Anterior cingulate cortex (tissue), 58 donors: Measurements from ENCODE around the gene NPHP1.
A peak's percentile ranks its signal among the peaks of the same experiment; 100 is the strongest.
"Not testable (repeated sequence)": the region's sequence is repeated elsewhere in the genome, so short reads cannot be mapped to it uniquely, and the experiment has no call there.

Experiments used
- DNase-seq, 58 donors: peaks; one replicate each; lab custom pipeline; 2025; lab: John Stamatoyannopoulos, UW

Gene NPHP1

DNA sequence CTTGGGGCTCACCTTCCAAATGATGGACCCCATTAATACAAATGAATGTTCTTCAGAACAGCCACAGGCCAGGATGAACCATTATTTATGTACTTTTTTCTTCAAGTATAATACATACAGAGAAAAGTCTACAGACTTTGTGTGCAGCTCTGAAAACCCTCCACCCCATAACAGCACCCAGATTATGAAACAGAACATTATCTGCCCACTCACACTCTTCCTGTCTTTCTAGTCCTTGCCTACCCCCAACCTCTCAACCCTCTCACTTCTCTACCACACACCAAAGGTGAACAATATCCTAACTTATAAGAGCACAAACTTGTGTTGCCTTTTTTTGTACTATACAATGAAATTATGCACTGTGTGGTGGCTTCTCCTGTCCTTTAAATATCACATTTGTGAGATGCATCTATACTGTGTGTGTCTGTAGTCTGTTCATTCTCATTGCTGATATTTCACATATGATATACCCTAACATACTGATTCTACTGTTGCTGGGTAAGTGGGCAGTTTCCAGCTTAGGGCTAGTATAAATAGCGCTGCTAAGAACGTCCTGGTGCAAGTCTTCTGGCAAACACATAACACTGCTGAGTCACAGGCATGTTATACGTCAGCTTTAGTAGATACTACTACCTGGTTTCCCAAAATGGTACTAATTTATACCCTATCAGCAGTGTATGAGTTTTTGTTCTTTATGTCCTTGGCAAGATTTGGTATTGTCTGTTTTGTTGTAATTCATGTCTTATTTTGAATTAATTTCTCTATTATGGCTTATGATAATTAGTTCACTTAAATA, 1.0 kb upstream of the NPHP1 start:
- DNase-seq = peak in 3 of 58 donors; percentile 4 to 26 (median 6)

DNA sequence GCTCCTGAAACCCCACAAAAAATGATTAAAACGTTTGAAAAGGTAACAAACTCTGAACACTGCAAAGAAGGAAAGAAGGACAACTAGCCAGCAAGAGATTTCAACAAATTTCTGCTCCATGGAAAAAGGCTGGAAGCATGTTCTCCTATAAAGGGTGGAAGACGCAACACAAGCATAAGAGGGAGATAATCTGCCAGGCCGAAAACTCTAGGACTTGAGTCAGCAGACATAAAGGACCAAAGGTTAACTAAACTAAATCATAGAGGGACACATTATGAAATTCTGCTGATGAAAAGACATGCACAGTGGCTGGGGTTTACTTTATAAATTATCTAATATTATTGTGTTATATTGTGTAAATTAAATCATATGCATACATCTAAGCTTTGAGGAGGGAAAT, 6.8 kb downstream of the NPHP1 start:
- no peak for DNase-seq

DNA sequence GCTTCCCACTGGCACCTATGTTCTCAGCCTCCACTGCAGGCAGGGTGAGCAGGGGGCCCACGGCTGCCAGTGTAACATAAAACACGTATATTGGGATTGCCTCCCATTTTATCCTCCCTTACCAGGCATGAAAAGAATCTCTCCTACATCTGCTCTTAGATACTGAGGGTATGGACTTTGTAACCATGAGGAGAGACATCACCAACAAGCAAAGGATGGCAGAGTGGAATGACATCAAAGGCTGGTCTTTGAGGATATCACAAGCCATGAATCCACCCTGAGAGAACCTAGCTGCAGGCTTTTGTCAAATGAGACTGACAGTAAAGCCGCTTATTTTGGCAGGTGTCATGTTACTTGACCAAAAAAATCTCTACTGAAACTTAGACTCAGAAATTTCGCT, 7.4 kb downstream of the NPHP1 start:
- DNase-seq = no peak

DNA sequence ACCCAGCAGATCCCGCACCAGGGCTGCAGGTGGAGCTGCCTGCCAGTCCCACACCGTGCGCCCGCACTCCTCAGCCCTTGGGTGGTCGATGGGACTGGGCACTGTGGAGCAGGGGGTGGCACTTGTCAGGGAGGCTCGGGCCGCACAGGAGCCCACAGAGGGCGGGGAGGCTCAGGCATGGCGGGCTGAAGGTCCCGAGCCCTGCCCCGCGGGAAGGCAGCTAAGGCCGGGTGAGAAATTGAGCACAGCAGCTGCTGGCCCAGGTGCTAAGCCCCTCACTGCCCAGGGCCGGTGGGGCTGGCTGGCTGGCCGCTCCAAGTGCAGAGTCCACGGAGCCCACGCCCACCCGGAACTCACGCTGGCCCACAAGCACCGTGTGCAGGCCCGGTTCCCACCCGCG, 14.6 kb downstream of the NPHP1 start:
- not testable (repeated sequence) for DNase-seq

DNA sequence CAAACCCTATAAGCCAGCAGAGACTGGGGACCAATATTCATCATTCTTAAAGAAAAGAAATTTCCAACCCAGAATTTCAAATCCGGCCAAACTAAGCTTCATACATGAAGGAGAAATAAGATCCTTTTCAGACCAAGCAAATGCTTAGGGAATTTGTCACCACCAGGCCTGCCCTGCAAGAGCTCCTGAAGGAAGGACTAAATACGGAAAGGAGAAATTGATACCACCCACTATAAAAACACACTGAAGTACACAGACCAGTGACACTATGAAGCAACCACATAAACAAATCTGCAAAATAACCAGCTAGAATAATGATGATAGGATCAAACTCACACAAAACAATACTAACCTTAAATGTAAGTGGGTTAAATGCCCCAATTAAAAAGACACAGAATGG, 22.4 kb downstream of the NPHP1 start:
- DNase-seq = no peak

DNA sequence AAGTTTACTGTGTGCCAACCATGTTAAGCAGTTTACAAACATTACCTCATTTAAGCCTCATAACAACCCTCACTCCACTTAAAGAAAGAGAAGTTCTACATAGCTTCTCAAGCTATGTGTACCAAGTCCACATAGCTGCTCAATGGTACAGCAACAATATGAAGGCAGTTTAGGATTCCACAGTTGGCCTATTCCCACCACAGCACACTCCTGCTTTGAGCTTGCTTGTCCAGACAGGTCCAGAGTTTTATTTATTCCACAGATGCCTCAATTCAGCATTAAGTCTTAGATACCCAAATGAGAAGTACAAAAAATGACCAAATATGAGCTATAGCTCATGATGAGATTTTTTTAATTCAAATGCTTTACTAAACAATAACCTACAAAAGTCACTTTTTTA, 24.8 kb downstream of the NPHP1 start:
- no peak for DNase-seq

DNA sequence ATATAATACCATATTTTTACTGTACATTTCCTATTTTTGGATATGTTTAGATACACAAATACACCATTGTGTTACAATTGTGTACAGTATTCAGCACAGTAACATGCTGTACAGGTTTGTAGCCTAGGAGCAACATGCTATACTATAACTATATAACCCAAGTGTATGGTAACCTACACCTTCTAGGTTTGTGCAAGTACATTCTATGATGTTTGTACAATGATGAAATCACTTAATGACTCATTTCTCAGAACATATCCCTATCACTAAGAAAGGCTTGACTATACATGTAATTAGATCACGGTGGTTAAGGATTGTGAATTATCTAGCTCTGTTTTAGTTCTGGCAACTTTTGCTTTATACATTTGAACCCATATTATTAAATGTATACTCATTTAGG, 31.3 kb downstream of the NPHP1 start:
- no peak for DNase-seq

DNA sequence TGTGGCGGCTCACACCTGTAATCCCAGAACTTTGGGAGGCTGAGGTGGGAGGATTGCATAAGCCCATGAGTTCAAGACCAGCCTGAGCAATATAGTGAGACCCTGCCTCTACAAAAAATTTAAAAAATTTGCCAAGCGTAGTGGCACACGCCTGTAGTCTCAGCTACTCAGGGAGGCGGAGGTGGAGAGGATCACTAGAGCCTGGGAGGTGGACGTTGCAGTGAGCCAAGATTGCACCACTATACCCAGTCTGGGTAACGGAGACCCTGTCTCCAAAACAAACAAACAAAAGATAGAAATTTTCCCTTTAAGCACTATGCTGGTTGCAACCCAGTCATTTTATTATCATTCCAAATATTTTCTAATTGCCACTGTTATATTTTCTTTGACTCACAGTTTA, 32.3 kb downstream of the NPHP1 start:
- no peak for DNase-seq

DNA sequence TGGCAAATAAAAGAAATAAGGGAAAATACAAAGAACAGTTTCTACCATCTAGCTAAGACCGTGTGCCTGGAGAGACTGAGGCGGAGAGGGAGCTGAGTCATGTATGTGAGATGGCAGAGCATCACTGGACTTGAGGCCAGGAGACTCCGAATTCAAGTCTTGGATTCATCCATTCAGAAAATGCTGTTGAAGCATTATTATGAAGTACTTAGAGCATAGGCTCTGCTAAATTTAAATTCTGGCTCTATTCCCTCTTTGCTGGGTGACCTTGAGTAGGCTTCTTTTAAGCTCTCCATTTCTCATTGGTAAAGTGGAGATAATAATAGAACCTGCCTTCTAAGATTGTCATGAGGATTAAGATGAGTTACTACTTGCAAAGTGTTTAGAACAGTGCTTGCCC, 34.7 kb downstream of the NPHP1 start:
- no peak for DNase-seq

DNA sequence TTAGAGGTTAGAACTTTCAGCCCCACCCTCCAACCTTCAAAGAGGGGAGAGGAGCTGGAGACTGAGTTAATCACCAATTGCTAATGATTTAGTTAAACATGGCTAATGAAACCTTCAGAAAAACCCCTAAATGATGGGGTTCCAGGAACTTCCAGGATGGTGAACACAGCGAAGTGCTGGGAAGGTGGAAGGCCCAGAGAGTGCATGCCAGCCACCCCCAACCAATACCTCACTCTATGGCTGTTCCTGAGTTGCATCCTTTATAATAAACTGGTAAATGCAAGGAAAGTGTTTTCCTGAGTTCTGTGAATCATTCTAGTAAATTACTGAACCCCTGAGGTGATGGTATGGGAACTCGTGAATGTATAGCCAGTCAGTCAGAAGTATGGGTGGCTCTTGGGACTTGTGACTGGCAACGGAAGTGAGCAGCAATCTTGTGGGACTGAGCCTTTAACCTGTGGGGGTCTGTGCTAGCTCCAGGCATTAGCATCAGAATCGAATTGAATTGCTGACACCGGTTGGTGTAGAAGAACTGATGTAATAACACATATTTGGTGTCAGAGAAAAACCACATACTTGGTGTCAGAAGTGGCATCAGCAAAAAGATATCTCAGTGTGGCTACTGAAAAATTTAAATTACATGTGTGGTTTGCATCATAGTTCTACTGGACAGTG, 37.4 kb downstream of the NPHP1 start:
- no peak for DNase-seq

DNA sequence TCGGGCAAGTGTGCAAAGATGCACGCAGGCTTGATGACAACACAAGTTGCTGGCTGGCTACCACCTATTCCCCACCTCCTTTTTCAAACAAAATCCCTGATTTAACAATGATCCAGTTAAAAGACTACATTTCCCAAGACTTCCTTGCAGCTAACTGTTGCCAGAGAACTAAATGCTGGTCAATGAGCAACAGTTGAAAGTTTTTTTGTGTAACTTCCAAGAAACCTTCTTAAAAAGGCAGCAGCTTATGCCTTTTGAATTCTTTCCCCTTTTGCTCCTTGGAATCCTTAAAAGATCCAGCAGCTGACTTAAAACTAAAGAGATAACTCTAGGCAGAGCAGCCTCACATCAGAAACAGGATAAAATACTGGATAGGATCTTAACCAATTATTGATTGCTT, 38.5 kb downstream of the NPHP1 start:
- DNase-seq = no peak

DNA sequence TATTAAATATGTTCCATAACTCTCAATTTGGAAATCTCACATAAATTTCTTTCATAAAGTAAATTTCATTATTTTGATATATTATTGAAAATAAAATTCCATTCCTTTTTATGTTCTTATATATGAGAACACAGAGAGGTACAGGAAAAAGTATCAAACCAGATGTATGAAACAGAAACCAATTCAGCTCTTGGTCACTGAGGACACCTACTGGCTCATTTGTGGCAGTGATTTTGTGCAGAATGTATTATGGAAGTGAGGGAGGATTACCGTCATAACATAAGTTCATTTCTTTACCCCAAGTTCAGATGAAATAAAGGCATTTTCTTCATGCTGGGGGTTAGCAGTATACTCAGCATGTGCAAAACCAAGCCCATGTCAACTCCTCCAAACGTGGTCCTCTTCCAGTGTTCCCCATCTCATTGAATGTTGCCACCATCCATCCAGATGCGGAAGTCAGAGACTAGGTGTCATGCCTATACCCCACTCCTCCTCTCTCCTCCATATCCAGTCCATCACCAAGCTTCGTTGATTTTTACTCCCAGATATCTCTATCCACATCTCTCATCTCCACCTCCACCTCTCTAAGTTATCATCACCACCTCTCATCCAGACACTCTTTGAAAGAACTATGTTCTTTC, 47.5 kb downstream of the NPHP1 start:
- peak in 10 of 58 donors; percentile 1 to 11 (median 6) for DNase-seq

DNA sequence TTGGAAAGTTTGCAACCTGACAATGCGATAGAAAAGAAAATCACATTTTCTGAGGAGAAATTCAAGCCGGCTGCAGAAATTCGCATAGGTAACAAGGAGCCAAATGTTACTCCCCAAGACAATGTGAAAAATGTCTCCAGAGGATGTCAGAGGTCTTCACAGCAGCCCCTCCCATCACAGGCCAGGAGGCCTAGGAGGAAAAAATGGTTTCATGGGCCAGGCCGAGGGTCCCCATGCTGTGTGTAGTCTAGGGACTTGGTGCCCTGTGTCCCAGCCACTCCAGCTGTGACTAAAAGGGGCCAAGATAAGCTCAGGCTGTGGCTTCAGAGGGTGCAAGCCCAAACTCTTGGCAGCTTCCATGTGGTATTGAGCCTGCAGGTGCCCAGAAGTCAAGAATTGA, 50.0 kb downstream of the NPHP1 start:
- DNase-seq = not testable (repeated sequence)

DNA sequence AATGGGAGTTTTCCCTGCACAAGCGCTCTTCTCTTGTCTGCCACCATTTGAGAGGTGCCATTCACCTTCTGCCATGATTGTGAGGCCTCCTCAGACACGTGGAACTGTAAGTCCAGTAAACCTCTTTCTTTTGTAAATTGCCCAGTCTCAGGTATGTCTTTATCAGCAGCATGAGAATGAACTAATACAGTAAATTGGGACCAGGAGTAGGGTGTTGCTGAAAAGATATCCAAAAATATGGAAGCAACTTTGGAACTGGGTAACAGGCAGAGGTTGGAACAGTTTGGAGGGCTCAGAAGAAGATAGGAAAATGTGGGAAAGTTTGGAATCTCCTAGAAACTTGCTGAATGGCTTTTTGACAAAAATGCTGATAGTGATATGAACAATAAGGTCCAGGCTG, 50.6 kb downstream of the NPHP1 start:
- DNase-seq = not testable (repeated sequence)

DNA sequence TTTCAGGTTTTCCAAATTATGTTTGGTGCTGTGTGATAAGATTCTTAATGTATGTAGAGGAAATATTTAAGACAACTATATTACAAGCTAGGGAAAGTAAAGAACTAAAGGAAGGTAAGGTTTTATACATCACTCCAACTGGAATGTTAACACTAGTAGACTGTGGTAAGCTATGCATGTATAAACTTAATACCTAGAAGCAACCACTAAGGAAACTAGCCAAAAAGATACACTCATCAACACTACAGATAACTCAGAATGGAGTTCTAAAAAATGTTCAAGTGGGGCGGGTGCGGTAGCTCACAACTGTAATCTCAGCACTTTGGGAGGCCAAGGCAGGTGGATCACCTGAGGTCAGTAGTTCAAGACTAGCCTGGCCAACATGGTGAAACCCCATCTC, 51.4 kb downstream of the NPHP1 start:
- no peak for DNase-seq

DNA sequence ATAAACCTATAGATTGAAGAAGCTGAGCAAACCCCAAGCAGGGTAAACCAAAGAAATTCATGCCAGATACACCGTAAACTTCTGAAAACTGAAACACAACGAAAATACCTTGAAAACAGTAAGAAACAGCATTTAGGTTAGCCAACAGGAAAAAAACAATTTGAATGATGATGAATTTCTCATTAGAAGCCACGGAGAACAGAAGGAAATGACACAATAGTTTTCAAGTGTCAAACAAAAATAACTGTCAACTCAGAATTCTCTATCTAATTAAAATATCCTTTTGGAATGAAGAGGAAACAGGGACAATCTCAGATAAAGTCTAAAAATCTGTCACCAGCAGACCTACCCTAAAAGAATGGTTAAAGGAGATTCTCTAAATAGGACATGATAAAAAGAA, 51.9 kb downstream of the NPHP1 start:
- no peak for DNase-seq

DNA sequence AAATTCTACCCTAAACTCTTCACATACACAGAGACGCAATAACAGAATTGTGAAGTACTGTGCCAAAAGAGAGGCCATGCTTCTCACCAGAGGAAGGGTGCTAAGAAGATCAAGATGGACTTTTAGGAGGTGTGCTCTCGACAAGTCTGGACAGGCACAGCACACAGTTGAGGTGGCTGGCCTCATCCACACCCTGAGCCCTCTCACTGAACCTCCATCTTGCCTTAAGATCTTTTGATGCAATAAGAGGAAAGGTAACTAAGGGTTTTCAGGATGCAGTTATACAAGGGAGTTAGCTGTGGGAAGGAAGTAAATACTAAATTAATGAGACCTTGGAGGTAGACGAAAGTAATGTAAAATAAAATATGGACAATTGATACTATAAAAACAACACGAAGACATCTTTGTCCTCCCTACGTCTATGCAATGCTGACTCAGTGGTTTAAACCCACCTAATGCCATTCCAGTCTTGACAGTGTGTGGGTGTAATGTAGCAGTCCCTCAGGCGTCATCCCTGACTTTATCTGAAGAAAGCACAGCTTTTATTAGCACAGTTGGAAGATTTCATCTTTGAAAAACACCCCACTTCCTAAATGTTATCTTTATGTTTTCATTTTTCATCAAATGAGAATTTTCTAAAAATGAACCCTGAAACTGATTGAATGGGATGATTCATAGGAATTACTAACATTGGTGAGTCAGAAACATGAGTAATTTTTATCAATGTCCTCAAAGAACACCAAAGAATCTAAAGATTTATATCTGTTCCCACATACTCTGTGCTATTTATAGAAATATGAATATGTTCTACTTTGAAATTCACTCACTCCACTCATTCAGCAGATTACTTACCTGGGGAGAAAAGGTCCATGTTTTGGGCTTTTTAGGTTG, 55.2 kb downstream of the NPHP1 start:
- peak in 1 of 58 donors; percentile 0 for DNase-seq

DNA sequence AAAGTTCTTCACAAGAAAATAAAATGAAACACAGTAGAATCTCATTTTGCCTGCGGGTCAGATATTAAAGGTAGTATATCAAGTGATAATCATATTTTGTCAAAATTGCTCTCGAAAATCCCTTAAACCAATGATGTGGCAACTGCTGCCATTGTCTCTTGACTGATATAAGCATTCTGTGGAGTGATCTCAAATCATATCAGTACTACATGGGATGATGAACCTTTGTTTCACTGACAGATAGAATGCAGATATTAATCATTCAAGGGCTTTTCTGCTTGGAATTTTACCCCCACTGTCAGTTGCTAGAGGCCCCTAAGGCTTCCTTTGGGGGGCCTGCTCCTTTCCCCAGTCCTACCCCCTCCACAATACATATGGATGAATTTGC, 57.9 kb downstream of the NPHP1 start:
- no peak for DNase-seq

DNA sequence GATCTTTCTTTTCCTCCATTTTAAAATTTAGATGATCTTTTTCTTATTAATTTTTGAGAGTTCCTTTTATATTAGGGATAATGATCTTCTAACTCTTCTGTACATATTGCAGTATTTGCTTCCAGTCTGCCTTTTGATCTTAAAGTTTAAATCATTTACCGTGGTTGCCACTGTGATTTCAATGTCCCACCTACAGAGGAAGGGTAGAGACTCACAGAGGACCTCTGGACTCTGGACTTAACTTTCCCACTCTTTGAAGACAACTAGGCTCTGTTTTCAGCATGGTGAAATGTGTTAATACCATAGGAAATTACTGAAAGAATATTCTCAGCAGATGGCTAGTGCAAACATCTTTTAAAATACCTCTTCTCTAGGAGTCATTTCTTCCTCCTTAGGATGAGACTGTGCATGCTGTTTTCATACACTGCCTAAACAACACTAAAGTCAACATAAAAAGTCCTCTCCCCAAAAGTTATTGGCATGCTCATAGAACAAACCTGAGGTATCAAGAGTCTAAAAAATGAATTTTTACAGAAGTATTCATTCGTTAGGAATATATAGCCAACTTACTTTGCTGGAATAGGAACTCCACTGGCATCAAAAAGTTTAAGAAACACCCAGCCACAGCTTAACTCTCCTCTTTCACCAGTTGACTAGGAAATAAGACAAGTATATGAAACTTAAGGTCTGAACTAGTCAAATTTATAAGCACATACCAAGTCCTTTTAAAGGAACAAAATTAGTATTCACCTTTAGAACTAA, 58.4 kb downstream of the NPHP1 start:
- no peak for DNase-seq

DNA sequence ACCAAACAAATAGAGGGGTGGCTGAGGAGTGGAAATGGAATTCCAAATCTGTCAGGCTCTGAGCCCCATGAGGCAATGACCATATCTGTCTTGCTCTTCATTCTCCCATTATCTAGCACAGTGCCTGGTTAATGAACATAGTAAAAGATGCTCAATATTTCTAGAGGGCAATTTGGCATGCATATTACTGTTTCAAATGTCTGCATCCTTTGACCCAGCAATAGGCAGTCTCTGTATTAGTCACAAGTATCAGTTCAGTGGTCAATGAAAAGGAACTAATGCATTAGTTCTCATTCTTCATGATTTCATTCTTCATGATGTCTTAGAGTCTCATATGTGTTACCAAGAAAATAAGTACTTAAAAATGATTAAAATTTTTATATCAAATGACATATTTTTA, 60.8 kb downstream of the NPHP1 start:
- DNase-seq = no peak
